Measurements from ENCODE around the gene FLVCR2.

Gene FLVCR2

GRCh38 chr14:75565056-75565455 lies 13.4 kb upstream of the FLVCR2 start:
- no peak for TF ChIP-seq CTCF (IDR thresholded peaks at IDR 0.05)

- no peak for TF ChIP-seq CTCF (IDR thresholded peaks at IDR 0.05)
Measured at GRCh38 chr14:75566321-75566720, 12.1 kb upstream of the FLVCR2 start.

GRCh38 chr14:75566752-75567151 lies 11.7 kb upstream of the FLVCR2 start:
- no peak for TF ChIP-seq CTCF (IDR thresholded peaks at IDR 0.05)

GRCh38 chr14:75568140-75568539 lies 10.3 kb upstream of the FLVCR2 start:
- TF ChIP-seq CTCF (IDR thresholded peaks at IDR 0.05) = no peak

- TF ChIP-seq CTCF (IDR thresholded peaks at IDR 0.05) = no peak
Measured at GRCh38 chr14:75568791-75569190, 9.6 kb upstream of the FLVCR2 start.

- TF ChIP-seq CTCF (IDR thresholded peaks at IDR 0.05) = no peak
Measured at GRCh38 chr14:75570797-75571196, 7.6 kb upstream of the FLVCR2 start.

GRCh38 chr14:75572104-75572503 lies 6.3 kb upstream of the FLVCR2 start:
- TF ChIP-seq CTCF (IDR thresholded peaks at IDR 0.05) = no peak

GRCh38 chr14:75577090-75577489 lies 1.3 kb upstream of the FLVCR2 start:
- no peak for TF ChIP-seq CTCF (IDR thresholded peaks at IDR 0.05)

All from LNCAP (cell line).